PC-3 (cell line): ENCODE measurements around the gene LINGO1. TPM values are rescaled to one million over a fixed set of nuclear protein-coding genes. Genes with fewer than 3 reads are reported as not detected.

Experiments used
- ATAC-seq: fragments of 200-7000 bp; cut with Tn5 transposase; 2 replicates; pipeline ENCODE4 v1.9.1; 2020; ENCODE audit warnings: mild to moderate bottlenecking, moderate library complexity
- BruUV-seq: library from RNA; stranded (reverse); fragments of 400-500 nt; replicated peaks from 2 replicates; lab custom pipeline; 2021; lab: Mats Ljungman, UMichigan
- CTCF ChIA-PET: fragments of 300-600 bp; sonication (Branson Sonifier 250); formaldehyde crosslinking; loops from one replicate; lab custom pipeline; 2022; ENCODE audit warnings: antibody characterized with exemption; lab: Charles Lee
- POLR2A ChIA-PET: fragments of 300-600 bp; sonication (Branson Sonifier 250); formaldehyde crosslinking; loops from one replicate; lab custom pipeline; 2022; ENCODE audit warnings: antibody characterized with exemption; ENCODE audit not compliant: unreplicated experiment; lab: Charles Lee
- DNase-seq: peaks from one replicate; pipeline ENCODE4 v3.0.0-alpha.2; 2015
- H2AFZ ChIP-seq: fragments of 300-600 bp; sonication (generic); 2 replicates; pipeline ENCODE4 v1.6.0; 2016; ENCODE audit warnings: antibody characterized with exemption, low read length
- H3F3A ChIP-seq: fragments of 300-600 bp; sonication (generic); one replicate; pipeline ENCODE4 v1.6.0; 2017; ENCODE audit warnings: antibody characterized with exemption, low read length, control low read depth, mild to moderate bottlenecking; ENCODE audit not compliant: unreplicated experiment
- H3K27ac ChIP-seq: fragments of 300-600 bp; sonication (generic); 2 replicates; pipeline ENCODE4 v1.5.1; 2016; ENCODE audit warnings: mild to moderate bottlenecking, low read length
- H3K27me3 ChIP-seq: fragments of 300-600 bp; sonication (generic); 2 replicates; pipeline ENCODE4 v1.6.1; 2016; ENCODE audit warnings: low read length, mixed read lengths
- H3K36me3 ChIP-seq: fragments of 300-600 bp; sonication (generic); 2 replicates; pipeline ENCODE4 v1.6.1; 2016; ENCODE audit warnings: low read depth, mixed run types, low read length, mixed read lengths
- H3K4me1 ChIP-seq: fragments of 300-600 bp; sonication (generic); 2 replicates; pipeline ENCODE4 v1.5.1; 2016; ENCODE audit warnings: low read length; ENCODE audit not compliant: insufficient read depth
- H3K4me2 ChIP-seq: fragments of 300-600 bp; sonication (generic); 2 replicates; pipeline ENCODE4 v1.6.0; 2016; ENCODE audit warnings: low read length
- H3K4me3 ChIP-seq: fragments of 300-600 bp; sonication (generic); 2 replicates; pipeline ENCODE4 v1.5.1; 2016; ENCODE audit warnings: mild to moderate bottlenecking, low read length, mixed read lengths
- H3K79me2 ChIP-seq: fragments of 300-600 bp; sonication (generic); 2 replicates; pipeline ENCODE4 v1.6.1; 2017; ENCODE audit warnings: low read length, mixed read lengths
- H3K9ac ChIP-seq: fragments of 300-600 bp; sonication (generic); 2 replicates; pipeline ENCODE4 v1.6.0; 2016; ENCODE audit warnings: mild to moderate bottlenecking, low read length
- H3K9me2 ChIP-seq: fragments of 300-600 bp; sonication (generic); replicated peaks from 2 replicates; pipeline ENCODE4 v1.6.1; 2016; ENCODE audit warnings: mixed run types, low read length, mixed read lengths
- H3K9me3 ChIP-seq: fragments of 300-600 bp; sonication (generic); 2 replicates; pipeline ENCODE4 v1.6.1; 2016; ENCODE audit warnings: low read length, mixed read lengths
- H4K20me1 ChIP-seq: fragments of 300-600 bp; sonication (generic); 2 replicates; pipeline ENCODE4 v1.6.1; 2016; ENCODE audit warnings: low read length, mixed read lengths
- CTCF ChIP-seq: fragments of 300-600 bp; sonication (generic); conservative IDR thresholded peaks from 2 replicates; pipeline ENCODE4 v1.5.1; 2017; ENCODE audit warnings: antibody characterized with exemption, low read depth, mild to moderate bottlenecking, low read length
- EZH2 ChIP-seq: fragments of 300-600 bp; sonication (generic); IDR thresholded peaks from one replicate; pipeline ENCODE4 v1.6.1; 2017; ENCODE audit warnings: antibody characterized with exemption, mild to moderate bottlenecking, low read length; ENCODE audit not compliant: unreplicated experiment
- EZH2phosphoT487 ChIP-seq: fragments of 300-600 bp; sonication (generic); IDR thresholded peaks from 2 replicates; pipeline ENCODE4 v1.6.1; 2018; ENCODE audit warnings: mild to moderate bottlenecking, antibody characterized with exemption, low read length, borderline replicate concordance
- intact Hi-C: fragments of 100-400 bp; cut with micrococcal nuclease; formaldehyde crosslinking; loops from 2 replicates; pipeline ENCODE4 v1.9.0; 2023
- total RNA-seq: library from RNA; depleted of rRNA; stranded (reverse); fragments of >200 nt; gene quantifications from 2 replicates; pipeline ENCODE4 v1.2.3, GENCODE V29; 2014

LINGO1 gene
- total RNA-seq, 1 experiment from 2014 or later, result not detected

GRCh38 chr15:77628010-77628409 is 4.7 kb downstream of the LINGO1 start:
- Histone ChIP-seq H2AFZ (no peak overlapping the region), H4K20me1 (no peaks in the 10 kb centered on the region), H3K27me3 (peaks cover 20% of the 10 kb centered on the region), H3K9me2 (no peaks in the 10 kb centered on the region), H3K9me3 (no peaks in the 10 kb centered on the region), H3K36me3 (no peaks in the 10 kb centered on the region), H3K79me2 (no peaks in the 10 kb centered on the region), H3K4me3 (no peak overlapping the region), H3K4me1 (0 out of 2 replicates have a peak, but pooled peaks cover 1% of the 10 kb centered on the region), H3K4me2 (no peak overlapping the region), H3F3A (no peaks in the 10 kb centered on the region), H3K9ac (no peak overlapping the region), H3K27ac (no peak overlapping the region)
- POLR2A ChIA-PET, result no interaction called here
- TF ChIP-seq EZH2, result no peak
- no peak for TF ChIP-seq CTCF
- no peak for TF ChIP-seq EZH2phosphoT487
- DNase-seq (no peak), ATAC-seq (no peak)
- CTCF ChIA-PET, result no interaction called here
- intact Hi-C loops, result no loop called here
- BruUV-seq, result no TSS peak

- no peak for TF ChIP-seq EZH2
- TF ChIP-seq CTCF, result no peak
- no peak for TF ChIP-seq EZH2phosphoT487
Observed at GRCh38 chr15:77627581-77627980, 5.1 kb downstream of the LINGO1 start.

GRCh38 chr15:77627067-77627466 is 5.6 kb downstream of the LINGO1 start:
- H3K36me3 ChIP-seq, result no peaks in the 10 kb centered on the region
- ChIA-PET POLR2A (no interaction called here), CTCF (no interaction called here)
- no peak overlapping the region for H2AFZ ChIP-seq
- no peaks in the 10 kb centered on the region for H3K79me2 ChIP-seq
- ATAC-seq (no peak), DNase-seq (no peak)
- H3K9me3 ChIP-seq, result no peaks in the 10 kb centered on the region
- TF ChIP-seq EZH2phosphoT487 (no peak), EZH2 (no peak), CTCF (no peak)
- no peaks in the 10 kb centered on the region for H3K9me2 ChIP-seq
- intact Hi-C loops, result no loop called here
- no TSS peak for BruUV-seq
- H3K4me2 ChIP-seq, result no peak overlapping the region
- peaks cover 17% of the 10 kb centered on the region for H3K27me3 ChIP-seq
- no peak overlapping the region for H3K27ac ChIP-seq
- no peak overlapping the region for H3K9ac ChIP-seq
- H3K4me3 ChIP-seq, result no peak overlapping the region
- H3F3A ChIP-seq, result no peaks in the 10 kb centered on the region
- H4K20me1 ChIP-seq, result no peaks in the 10 kb centered on the region
- no peaks in the 10 kb centered on the region for H3K4me1 ChIP-seq

More at GRCh38 chr15:77627581-77627980, 5.1 kb downstream of the LINGO1 start:
- Histone ChIP-seq H3K27me3 (peaks cover 19% of the 10 kb centered on the region), H3K9ac (no peak overlapping the region), H3K27ac (no peak overlapping the region), H3K4me1 (no peaks in the 10 kb centered on the region), H3K4me2 (no peak overlapping the region), H3K79me2 (no peaks in the 10 kb centered on the region), H3K9me2 (no peaks in the 10 kb centered on the region), H4K20me1 (no peaks in the 10 kb centered on the region), H2AFZ (no peak overlapping the region), H3F3A (no peaks in the 10 kb centered on the region), H3K9me3 (no peaks in the 10 kb centered on the region), H3K36me3 (no peaks in the 10 kb centered on the region), H3K4me3 (no peak overlapping the region)
- CTCF ChIA-PET, result no interaction called here
- ATAC-seq (no peak), DNase-seq (no peak)
- POLR2A ChIA-PET, result no interaction called here
- BruUV-seq, result no TSS peak
- intact Hi-C loops, result no loop called here
